Rectal smooth muscle tissue (tissue), 1 donor: ENCODE results near the gene NR4A1.

Source experiments
- H3K27ac ChIP-seq: one replicate; pipeline ENCODE4 v1.7.0; 2013; ENCODE audit warnings: low read depth, low read length, inconsistent platforms
- H3K27me3 ChIP-seq: one replicate; pipeline ENCODE4 v1.7.0; 2013; ENCODE audit warnings: low read length; ENCODE audit not compliant: control insufficient read depth, insufficient read depth
- H3K36me3 ChIP-seq: one replicate; pipeline ENCODE4 v1.7.0; 2013; ENCODE audit warnings: low read length; ENCODE audit not compliant: control insufficient read depth, insufficient read depth
- H3K4me1 ChIP-seq: one replicate; pipeline ENCODE4 v1.7.0; 2013; ENCODE audit warnings: low read length; ENCODE audit not compliant: control insufficient read depth, insufficient read depth
- H3K4me3 ChIP-seq: one replicate; pipeline ENCODE4 v1.7.0; 2013; ENCODE audit warnings: low read length
- H3K9ac ChIP-seq: one replicate; pipeline ENCODE4 v1.7.0; 2013; ENCODE audit warnings: low read length

NR4A1 gene

GRCh38 chr12:52059582-52060497 is 8.6 kb downstream of the NR4A1 start:
- no peak overlapping the region for H3K9ac ChIP-seq

DNA sequence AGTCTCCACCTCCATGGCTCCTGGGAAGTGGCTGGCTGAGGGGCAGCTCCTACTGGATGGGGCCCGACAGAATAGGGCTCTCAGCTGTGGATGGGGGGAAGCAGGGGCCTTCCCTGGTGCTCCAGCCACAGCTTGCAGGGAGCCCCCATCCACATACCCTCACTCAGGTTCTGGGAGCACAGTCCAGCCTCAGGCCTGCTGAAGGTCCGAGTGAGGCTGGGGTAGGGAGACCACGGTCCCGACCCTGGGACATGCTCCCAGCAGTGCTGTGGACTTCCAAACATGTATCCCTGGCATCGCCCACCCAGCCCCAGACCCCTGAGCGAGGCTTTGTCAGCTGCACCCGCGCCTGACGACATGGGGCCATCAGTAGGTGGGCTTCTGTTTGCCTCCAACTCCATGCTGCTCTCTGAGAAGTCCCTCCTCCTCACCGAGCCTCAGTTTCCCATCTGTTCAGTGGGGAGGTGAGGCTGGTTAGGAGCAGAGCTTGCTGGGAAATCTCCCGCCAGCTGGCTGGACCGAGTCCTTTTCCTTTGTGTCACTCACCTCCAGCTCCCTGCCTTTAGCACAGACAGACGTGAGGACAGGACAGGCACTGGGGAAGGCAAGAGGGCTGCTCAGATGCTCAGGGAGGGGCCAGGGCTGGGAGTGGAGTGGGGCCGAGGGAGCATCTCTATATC is 9.4 kb downstream of the NR4A1 start:
- Histone ChIP-seq H3K4me1 (no peaks in the 10 kb centered on the region), H3K27ac (no peak overlapping the region), H3K9ac (no peak overlapping the region), H3K4me3 (no peak overlapping the region), H3K36me3 (peaks cover 12% of the 10 kb centered on the region), H3K27me3 (no peaks in the 10 kb centered on the region)

More at GRCh38 chr12:52059582-52060497, 8.6 kb downstream of the NR4A1 start:
- Histone ChIP-seq H3K27ac (no peak overlapping the region), H3K4me3 (no peak overlapping the region), H3K36me3 (peaks cover 17% of the 10 kb centered on the region), H3K27me3 (no peaks in the 10 kb centered on the region), H3K4me1 (no peaks in the 10 kb centered on the region)

GRCh38 chr12:52061470-52062166 is 10.4 kb downstream of the NR4A1 start:
- peak overlapping the region; percentile 73 for H3K27ac ChIP-seq
- H3K4me1 ChIP-seq, result no peaks in the 10 kb centered on the region
- H3K36me3 ChIP-seq, result peaks cover 9% of the 10 kb centered on the region
- H3K4me3 ChIP-seq, result no peak overlapping the region
- no peak overlapping the region for H3K9ac ChIP-seq
- no peaks in the 10 kb centered on the region for H3K27me3 ChIP-seq

DNA sequence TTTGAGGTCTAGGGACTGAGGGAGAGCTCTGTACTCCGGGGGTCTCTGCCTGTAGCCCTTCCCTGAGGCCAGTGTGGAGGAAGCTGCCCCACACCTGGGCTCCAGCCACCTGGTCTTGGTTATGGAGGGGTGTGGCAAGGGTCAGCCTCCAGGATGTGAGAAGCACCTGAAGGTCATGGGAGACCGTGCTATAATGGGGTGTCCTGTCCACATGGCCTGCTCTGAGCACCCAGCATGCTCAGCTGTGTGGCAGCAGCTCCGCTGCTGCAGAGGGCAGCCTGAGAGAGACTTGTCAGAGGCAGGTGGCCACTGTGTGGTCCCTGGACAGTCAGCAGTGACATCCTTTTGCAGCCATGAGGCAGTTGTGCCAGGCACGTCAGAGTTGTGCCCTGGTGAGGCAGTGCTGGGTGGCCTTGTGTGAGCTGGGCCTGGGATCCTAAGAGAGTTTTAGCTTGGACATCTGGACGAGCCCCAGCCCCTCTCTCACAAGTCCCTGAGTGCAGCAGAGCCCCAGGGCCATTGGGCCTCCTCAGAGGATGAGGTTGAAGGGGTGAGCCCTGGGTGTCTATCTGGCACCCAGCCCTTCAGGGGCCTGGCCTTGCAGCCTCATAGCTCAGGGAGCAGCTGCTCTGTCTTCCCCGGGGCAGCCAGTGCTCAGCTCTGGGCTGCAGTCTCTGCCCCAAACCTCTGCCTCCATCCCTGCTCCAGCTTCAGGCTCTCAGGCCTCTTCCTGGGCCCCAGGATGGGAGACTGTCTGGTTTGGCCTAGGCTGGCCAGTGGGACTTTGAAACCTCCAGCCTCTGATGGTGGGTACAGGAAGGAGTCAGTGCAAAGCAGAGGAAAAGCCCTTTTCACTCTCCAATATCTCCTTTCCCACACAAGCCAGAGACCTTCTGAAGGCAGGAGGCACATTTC is 11.2 kb downstream of the NR4A1 start:
- H3K4me3 ChIP-seq, result no peak overlapping the region
- H3K9ac ChIP-seq, result no peak overlapping the region
- no peaks in the 10 kb centered on the region for H3K4me1 ChIP-seq
- no peaks in the 10 kb centered on the region for H3K27me3 ChIP-seq
- peak overlapping the region; percentile 73 for H3K27ac ChIP-seq
- H3K36me3 ChIP-seq, result peaks cover 3% of the 10 kb centered on the region

- Histone ChIP-seq H3K4me3 (no peak overlapping the region), H3K36me3 (peaks cover 3% of the 10 kb centered on the region), H3K9ac (no peak overlapping the region), H3K4me1 (no peaks in the 10 kb centered on the region), H3K27me3 (no peaks in the 10 kb centered on the region), H3K27ac (peak overlapping the region; percentile 27)
Measured at GRCh38 chr12:52063082-52063924, 12.1 kb downstream of the NR4A1 start.

- Histone ChIP-seq H3K36me3 (no peaks in the 10 kb centered on the region), H3K4me3 (no peak overlapping the region), H3K27me3 (no peaks in the 10 kb centered on the region), H3K4me1 (peaks cover 2% of the 10 kb centered on the region), H3K27ac (peak overlapping the region; percentile 27), H3K9ac (no peak overlapping the region)
Measured at GRCh38 chr12:52063981-52064649, 12.9 kb downstream of the NR4A1 start.

GRCh38 chr12:52066346-52067080 is 15.3 kb downstream of the NR4A1 start:
- peaks cover 9% of the 10 kb centered on the region for H3K4me1 ChIP-seq

DNA sequence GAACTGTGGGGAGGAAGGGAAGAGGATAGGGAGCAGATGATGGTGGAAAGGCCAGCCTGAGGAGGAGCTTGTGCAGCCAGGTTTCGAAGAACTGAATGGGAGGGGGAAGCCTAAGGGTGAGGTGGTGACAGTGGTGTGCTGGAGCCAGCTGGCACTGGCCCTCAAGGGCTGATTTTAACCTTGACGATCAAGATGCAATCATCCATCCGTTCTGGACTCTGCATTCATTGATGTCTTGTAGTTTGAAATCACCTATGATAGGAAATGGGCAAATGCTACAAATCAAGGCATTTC is 15.8 kb downstream of the NR4A1 start:
- no peak overlapping the region for H3K4me3 ChIP-seq
- no peaks in the 10 kb centered on the region for H3K36me3 ChIP-seq
- H3K27ac ChIP-seq, result no peak overlapping the region
- H3K27me3 ChIP-seq, result no peaks in the 10 kb centered on the region
- H3K4me1 ChIP-seq, result peaks cover 9% of the 10 kb centered on the region
- H3K9ac ChIP-seq, result no peak overlapping the region

More at GRCh38 chr12:52066346-52067080, 15.3 kb downstream of the NR4A1 start:
- Histone ChIP-seq H3K36me3 (no peaks in the 10 kb centered on the region), H3K4me3 (no peak overlapping the region), H3K9ac (no peak overlapping the region), H3K27ac (no peak overlapping the region), H3K27me3 (no peaks in the 10 kb centered on the region)

DNA sequence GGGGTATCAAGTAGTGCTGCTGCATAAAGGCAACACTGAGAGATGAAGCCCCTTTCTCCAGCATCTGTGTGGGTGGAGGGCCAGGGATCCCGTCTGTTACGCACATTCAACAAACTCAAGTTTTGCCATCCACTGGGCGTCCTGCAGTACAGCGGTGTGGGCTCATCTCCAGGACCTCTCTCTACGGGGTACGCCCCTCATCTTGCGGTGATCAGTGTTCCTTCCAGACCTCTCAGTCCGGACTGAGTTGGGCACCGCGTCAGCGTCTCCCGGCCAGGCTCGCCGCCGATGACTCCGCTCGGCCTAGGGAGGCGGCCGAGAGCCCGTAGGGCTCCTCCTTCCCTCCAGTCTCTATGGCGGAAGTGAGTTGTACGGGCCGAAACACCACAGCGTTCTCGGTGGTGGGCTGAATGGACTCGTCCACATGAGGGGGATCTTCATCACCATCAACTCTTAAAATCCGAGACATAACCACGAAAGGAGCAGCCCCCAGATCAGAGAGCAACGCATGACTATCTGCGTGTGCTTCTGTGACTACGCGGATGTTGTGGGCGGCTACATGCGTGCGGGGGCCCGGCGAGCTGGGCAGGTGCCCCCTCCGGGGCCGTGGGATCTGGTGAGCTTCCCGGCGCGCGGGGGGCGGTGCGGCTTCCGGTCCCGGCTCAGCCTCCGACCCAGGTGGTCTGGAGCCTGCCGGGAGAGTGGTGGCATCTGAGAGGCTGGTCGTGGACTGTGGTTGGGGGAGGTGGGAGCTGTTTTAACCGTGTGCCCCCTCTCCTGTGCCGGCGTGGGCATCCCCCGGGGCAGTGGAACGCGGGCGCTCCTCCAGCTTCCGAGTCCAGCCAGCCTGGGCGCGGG is 18.3 kb downstream of the NR4A1 start, which contains the start of gene ATG101:
Gene ATG101, plus strand, starts transcription at position 652 of the 858 bp plus-strand sequence. CDS start 3,673 bp downstream, outside the sequence.
- Histone ChIP-seq H3K9ac (peak within 1 kb of the TSS; percentile 68), H3K36me3 (peaks cover 11% of the 10 kb centered on the region), H3K4me1 (peaks cover 9% of the 10 kb centered on the region), H3K4me3 (peak within 1 kb of the TSS; percentile 94), H3K27me3 (no peaks in the 10 kb centered on the region), H3K27ac (peak within 1 kb of the TSS; percentile 88)
